Coronary artery (tissue), 2 donors: Measurements from ENCODE around the gene SLC4A9.

ENCODE experiments used
- DNase-seq: peaks from one replicate; pipeline ENCODE4 v3.0.0-alpha.2; 2017; ENCODE audit warnings: low spot score
- H3K27ac ChIP-seq, 2 donors: fragments of 200-600 bp; sonication (generic); one replicate each; pipeline ENCODE4 v1.5.1; 2016 to 2019
- H3K4me3 ChIP-seq: fragments of 200-600 bp; sonication (generic); 2 replicates; pipeline ENCODE4 v1.5.1; 2016; ENCODE audit warnings: mild to moderate bottlenecking, moderate library complexity
- TF ChIP-seq, protein P1 (sequence below): fragments of 200-600 bp; sonication (generic); IDR thresholded peaks from one replicate; pipeline ENCODE4 v1.5.1; 2019; ENCODE audit warnings: antibody characterized with exemption

SLC4A9 gene

GRCh38 chr5:140325486-140325885 lies 34.5 kb upstream of the SLC4A9 start:
- Histone ChIP-seq H3K27ac (no peak overlapping the region), H3K4me3 (no peak overlapping the region)
- TF ChIP-seq, protein P1, sequence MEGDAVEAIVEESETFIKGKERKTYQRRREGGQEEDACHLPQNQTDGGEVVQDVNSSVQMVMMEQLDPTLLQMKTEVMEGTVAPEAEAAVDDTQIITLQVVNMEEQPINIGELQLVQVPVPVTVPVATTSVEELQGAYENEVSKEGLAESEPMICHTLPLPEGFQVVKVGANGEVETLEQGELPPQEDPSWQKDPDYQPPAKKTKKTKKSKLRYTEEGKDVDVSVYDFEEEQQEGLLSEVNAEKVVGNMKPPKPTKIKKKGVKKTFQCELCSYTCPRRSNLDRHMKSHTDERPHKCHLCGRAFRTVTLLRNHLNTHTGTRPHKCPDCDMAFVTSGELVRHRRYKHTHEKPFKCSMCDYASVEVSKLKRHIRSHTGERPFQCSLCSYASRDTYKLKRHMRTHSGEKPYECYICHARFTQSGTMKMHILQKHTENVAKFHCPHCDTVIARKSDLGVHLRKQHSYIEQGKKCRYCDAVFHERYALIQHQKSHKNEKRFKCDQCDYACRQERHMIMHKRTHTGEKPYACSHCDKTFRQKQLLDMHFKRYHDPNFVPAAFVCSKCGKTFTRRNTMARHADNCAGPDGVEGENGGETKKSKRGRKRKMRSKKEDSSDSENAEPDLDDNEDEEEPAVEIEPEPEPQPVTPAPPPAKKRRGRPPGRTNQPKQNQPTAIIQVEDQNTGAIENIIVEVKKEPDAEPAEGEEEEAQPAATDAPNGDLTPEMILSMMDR = no peak
- no peak for DNase-seq

- no peak for DNase-seq
- TF ChIP-seq, protein P1 = no peak
- Histone ChIP-seq H3K27ac (no peak overlapping the region), H3K4me3 (no peak overlapping the region)
Observed at GRCh38 chr5:140327589-140327988, 32.4 kb upstream of the SLC4A9 start.

GRCh38 chr5:140328036-140328764 lies 31.8 kb upstream of the SLC4A9 start:
- H3K27ac ChIP-seq = no peak overlapping the region
- no peak for DNase-seq
- TF ChIP-seq, protein P1 = no peak

GRCh38 chr5:140329739-140330481 lies 30.1 kb upstream of the SLC4A9 start:
- DNase-seq = no peak
- H3K27ac ChIP-seq = no peak overlapping the region
- TF ChIP-seq, protein P1 = no peak
- no peak overlapping the region for H3K4me3 ChIP-seq

More at GRCh38 chr5:140328036-140328764, 31.8 kb upstream of the SLC4A9 start:
- H3K4me3 ChIP-seq = no peak overlapping the region

DNA sequence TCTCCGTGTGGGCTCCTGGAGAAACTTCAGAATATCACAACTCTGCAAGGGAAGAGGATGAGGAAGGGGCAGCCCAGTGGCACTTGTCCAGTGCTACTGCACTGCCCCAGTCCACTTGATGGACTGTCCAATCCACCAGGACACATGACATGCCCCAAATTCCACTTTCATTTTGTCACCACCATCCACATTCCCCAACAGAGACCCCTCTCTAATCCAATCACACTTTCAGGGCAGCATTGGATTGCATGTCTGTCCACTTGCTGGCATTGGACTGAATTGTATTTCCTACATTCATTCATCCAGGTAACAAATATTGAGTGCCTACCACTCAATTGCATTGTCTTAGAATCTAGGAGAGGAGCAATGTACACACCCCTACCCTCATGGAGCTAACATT lies 28.4 kb upstream of the SLC4A9 start:
- no peak overlapping the region for H3K4me3 ChIP-seq
- TF ChIP-seq, protein P1 = no peak
- no peak overlapping the region for H3K27ac ChIP-seq
- no peak for DNase-seq

DNA sequence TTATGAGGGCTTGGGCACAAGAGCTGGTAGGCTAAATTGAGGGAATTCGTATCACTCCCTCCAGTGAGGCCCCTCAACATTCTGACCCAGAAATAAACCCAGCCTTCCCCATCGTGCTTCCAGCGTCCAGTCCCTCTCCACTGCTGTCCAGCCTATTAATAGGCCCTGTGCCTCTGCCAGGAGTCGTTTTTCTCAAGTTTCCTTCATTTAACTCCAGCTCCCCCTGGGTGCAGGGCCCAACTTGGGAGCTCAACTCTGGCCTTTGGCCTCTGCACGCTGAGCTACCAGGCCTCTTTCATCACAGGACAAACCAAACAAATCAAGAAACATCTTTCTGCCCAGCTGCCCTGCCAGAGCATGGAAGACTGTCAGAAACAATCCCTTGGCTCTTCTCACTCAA lies 23.6 kb upstream of the SLC4A9 start:
- DNase-seq = no peak

More for the DNA sequence above, 23.6 kb upstream of the SLC4A9 start:
- peak overlapping the region; percentile 52 to 75 for H3K27ac ChIP-seq
- H3K4me3 ChIP-seq = no peak overlapping the region
- TF ChIP-seq, protein P1 = no peak
